ENCODE data around the gene YIF1A. TPM values are rescaled to one million over a fixed set of nuclear protein-coding genes. Genes with fewer than 3 reads are reported as not detected.

YIF1A gene
- polyA plus RNA-seq, 3 donors: 50.0 to 81.1 (median 63.8) TPM

GRCh38 chr11:66279092-66279734 is 9.7 kb downstream of the YIF1A start:
- no peak overlapping the region for H3K9ac ChIP-seq (ENCODE audit: insufficient read depth, low read length, poor library complexity, severe bottlenecking)
- DNase-seq: no peak
- H4K20me1 ChIP-seq (ENCODE audit: insufficient read depth, low read length): peaks cover 68% of the 10 kb centered on the region
- peaks cover 22 to 26% of the 10 kb centered on the region in 2 donors for H3K36me3 ChIP-seq (replicated peaks in 1 of 2; ENCODE audit: control insufficient read depth in 1 of 2, insufficient read depth in 2 of 2, low read length in 2 of 2)
- peaks cover 27 to 37% (median 35%) of the 10 kb centered on the region in 3 donors for H3K27me3 Mint-ChIP-seq (ENCODE audit: low read depth in 3 of 3)
- peak overlapping the region in 1 of 2 donors; percentile 82 for H3K4me3 Mint-ChIP-seq
- peaks cover 8 to 23% of the 10 kb centered on the region in 2 donors for H3K4me1 ChIP-seq (ENCODE audit: control insufficient read depth in 1 of 2, insufficient read depth in 2 of 2, low read length in 2 of 2)
- 81% methylated on average over 15 of the region's 15 CpGs for WGBS (ENCODE audit: insufficient coverage)
- H3K27me3 ChIP-seq (ENCODE audit: control insufficient read depth in 2 of 2, insufficient read depth in 2 of 2, low read length in 2 of 2): peaks cover 3 to 23% of the 10 kb centered on the region in 2 donors
- H3K9me3 ChIP-seq (replicated peaks in 1 of 2; ENCODE audit: control insufficient read depth in 1 of 2, insufficient read depth in 1 of 2, low read length in 2 of 2): no peaks in the 10 kb centered on the region
- peak overlapping the region in 1 of 7 donors; percentile 71 for H3K27ac Mint-ChIP-seq
- peaks cover 23% of the 10 kb centered on the region for H3K4me1 Mint-ChIP-seq
- no peaks in the 10 kb centered on the region for H3K79me2 ChIP-seq (ENCODE audit: insufficient read depth, low read length)
- intact Hi-C loops (cut with micrococcal nuclease): no loop called here
- no peak overlapping the region for H3K4me2 ChIP-seq (replicated peaks; ENCODE audit: extremely low read depth, low read length, poor library complexity, severe bottlenecking)
- no peak overlapping the region for H3K27ac ChIP-seq (ENCODE audit: low read depth in 1 of 2, low read length in 2 of 2)
- TF ChIP-seq CTCF (IDR thresholded peaks at IDR 0.05): no peak
- peaks cover 34 to 35% of the 10 kb centered on the region in 2 donors for H3K36me3 Mint-ChIP-seq
- H3K9me3 Mint-ChIP-seq: peaks cover 0 to 7% (median 2%) of the 10 kb centered on the region in 7 donors
- no peak overlapping the region for H3K4me3 ChIP-seq (replicated peaks in 1 of 3; ENCODE audit: low read depth in 2 of 3, low read length in 3 of 3)
- H2AFZ ChIP-seq (ENCODE audit: insufficient read depth, low read depth, low read length, poor library complexity, severe bottlenecking): no peak overlapping the region

GRCh38 chr11:66278363-66279091 is 10.4 kb downstream of the YIF1A start:
- H3K27ac Mint-ChIP-seq: no peak overlapping the region
- peaks cover 27 to 37% (median 35%) of the 10 kb centered on the region in 3 donors for H3K27me3 Mint-ChIP-seq (ENCODE audit: low read depth in 3 of 3)
- peaks cover 39 to 42% of the 10 kb centered on the region in 2 donors for H3K36me3 Mint-ChIP-seq
- H3K4me3 ChIP-seq (replicated peaks in 1 of 3; ENCODE audit: low read depth in 2 of 3, low read length in 3 of 3): no peak overlapping the region
- under 1% methylated on average over 20 of the region's 45 CpGs for WGBS (ENCODE audit: insufficient coverage)
- peak overlapping the region; percentile 65 to 82 for H3K4me3 Mint-ChIP-seq
- peaks cover 73% of the 10 kb centered on the region for H4K20me1 ChIP-seq (ENCODE audit: insufficient read depth, low read length)
- H3K27ac ChIP-seq (ENCODE audit: low read depth in 1 of 2, low read length in 2 of 2): no peak overlapping the region
- peaks cover 3 to 23% of the 10 kb centered on the region in 2 donors for H3K27me3 ChIP-seq (ENCODE audit: control insufficient read depth in 2 of 2, insufficient read depth in 2 of 2, low read length in 2 of 2)
- no peak for TF ChIP-seq CTCF (IDR thresholded peaks at IDR 0.05)
- H3K36me3 ChIP-seq (replicated peaks in 1 of 2; ENCODE audit: control insufficient read depth in 1 of 2, insufficient read depth in 2 of 2, low read length in 2 of 2): peaks cover 29 to 30% of the 10 kb centered on the region in 2 donors
- H3K4me1 Mint-ChIP-seq: peaks cover 23% of the 10 kb centered on the region
- intact Hi-C loops (cut with micrococcal nuclease): no loop called here
- H3K9ac ChIP-seq (ENCODE audit: insufficient read depth, low read length, poor library complexity, severe bottlenecking): no peak overlapping the region
- no peaks in the 10 kb centered on the region for H3K79me2 ChIP-seq (ENCODE audit: insufficient read depth, low read length)
- peaks cover 0 to 7% (median 2%) of the 10 kb centered on the region in 7 donors for H3K9me3 Mint-ChIP-seq
- no peak overlapping the region for H2AFZ ChIP-seq (ENCODE audit: insufficient read depth, low read depth, low read length, poor library complexity, severe bottlenecking)
- H3K9me3 ChIP-seq (replicated peaks in 1 of 2; ENCODE audit: control insufficient read depth in 1 of 2, insufficient read depth in 1 of 2, low read length in 2 of 2): no peaks in the 10 kb centered on the region
- peak in 1 of 3 donors; percentile 29 for DNase-seq
- peaks cover 8 to 23% of the 10 kb centered on the region in 2 donors for H3K4me1 ChIP-seq (ENCODE audit: control insufficient read depth in 1 of 2, insufficient read depth in 2 of 2, low read length in 2 of 2)
- H3K4me2 ChIP-seq (replicated peaks; ENCODE audit: extremely low read depth, low read length, poor library complexity, severe bottlenecking): no peak overlapping the region
